HL-60 (cell line): Measurements from ENCODE around the gene DHRS2.

Experiments used
- DNase-seq, 2 experiments: peaks; one replicate each; pipeline ENCODE4 v3.0.0-alpha.2; 2010 to 2020; ENCODE audit warnings: low read depth in 1 of 2, low spot score in 1 of 2
- H3K27ac ChIP-seq: fragments of 250-450 bp; sonication (Bioruptor Pico); replicated peaks from 2 replicates; pipeline ENCODE4 v1.5.1; 2020; ENCODE audit warnings: mild to moderate bottlenecking, moderate library complexity
- H3K27me3 ChIP-seq: fragments of 250-450 bp; sonication (Bioruptor Pico); 2 replicates; pipeline ENCODE4 v1.5.1; 2021; ENCODE audit warnings: mild to moderate bottlenecking, moderate library complexity; ENCODE audit not compliant: insufficient read depth, poor library complexity, severe bottlenecking
- H3K4me3 ChIP-seq: replicated peaks from 2 replicates; pipeline ENCODE4 v1.5.1; 2011; ENCODE audit warnings: mild to moderate bottlenecking, control low read depth, low read length; ENCODE audit not compliant: insufficient read depth
- CTCF ChIP-seq: IDR thresholded peaks from one replicate; pipeline ENCODE4 v1.5.1; 2011; ENCODE audit warnings: low read length, control low read depth, inconsistent platforms; ENCODE audit not compliant: insufficient read depth
- GABPA ChIP-seq: IDR thresholded peaks from 2 replicates; pipeline ENCODE4 v1.6.1; 2012; ENCODE audit warnings: low read depth
- POLR2AphosphoS5 ChIP-seq: IDR thresholded peaks from 2 replicates; pipeline ENCODE4 v1.6.1; 2012; ENCODE audit warnings: low read depth
- REST ChIP-seq: IDR thresholded peaks from 2 replicates; pipeline ENCODE4 v1.6.1; 2012; ENCODE audit warnings: low read depth; ENCODE audit not compliant: insufficient replicate concordance
- SPI1 ChIP-seq: IDR thresholded peaks from 2 replicates; pipeline ENCODE4 v1.6.1; 2012; ENCODE audit warnings: low read depth, mild to moderate bottlenecking, borderline replicate concordance

The DHRS2 gene

GRCh38 chr14:23624830-23625404 lies 11.2 kb upstream of the DHRS2 start:
- DNase-seq = no peak
- Histone ChIP-seq H3K4me3 (no peak overlapping the region), H3K27me3 (no peaks in the 10 kb centered on the region), H3K27ac (no peak overlapping the region)
- TF ChIP-seq POLR2AphosphoS5 = no peak
- TF ChIP-seq REST = no peak
- no peak for TF ChIP-seq SPI1
- no peak for TF ChIP-seq GABPA
- no peak for TF ChIP-seq CTCF

- no peak overlapping the region for H3K4me3 ChIP-seq
- H3K27ac ChIP-seq = no peak overlapping the region
- no peak for TF ChIP-seq CTCF
- no peak for TF ChIP-seq REST
- TF ChIP-seq POLR2AphosphoS5 = no peak
- TF ChIP-seq GABPA = no peak
- TF ChIP-seq SPI1 = no peak
- H3K27me3 ChIP-seq = no peaks in the 10 kb centered on the region
- no peak for DNase-seq
Measured at GRCh38 chr14:23626946-23627345, 9.2 kb upstream of the DHRS2 start.

GRCh38 chr14:23627961-23628360 lies 8.2 kb upstream of the DHRS2 start:
- Histone ChIP-seq H3K27ac (no peak overlapping the region), H3K27me3 (no peaks in the 10 kb centered on the region), H3K4me3 (no peak overlapping the region)
- DNase-seq = no peak
- TF ChIP-seq POLR2AphosphoS5 = no peak
- no peak for TF ChIP-seq SPI1
- TF ChIP-seq REST = no peak
- TF ChIP-seq GABPA = no peak
- TF ChIP-seq CTCF = no peak
